ENCODE data around the gene TRAF3IP3. TPM values are rescaled to one million over a fixed set of nuclear protein-coding genes. Genes with fewer than 3 reads are reported as not detected.
"Not testable (repeated sequence)": the region's sequence is repeated elsewhere in the genome, so short reads cannot be mapped to it uniquely, and the experiment has no call there.

Gene TRAF3IP3
- polyA plus RNA-seq, 3 donors, result 1.6 to 2.0 (median 1.7) TPM

- DNase-seq, result no peak
These were observed 11.2 kb downstream of the TRAF3IP3 start for GRCh38 chr1:209767096-209767495.

GRCh38 chr1:209767706-209768105, 11.9 kb downstream of the TRAF3IP3 start:
- DNase-seq, result no peak

- DNase-seq, result no peak
These were observed 12.5 kb downstream of the TRAF3IP3 start for GRCh38 chr1:209768354-209768774.

GRCh38 chr1:209769171-209769904, 13.5 kb downstream of the TRAF3IP3 start:
- no peak for DNase-seq

- no peak for DNase-seq
These were observed 14.1 kb downstream of the TRAF3IP3 start for GRCh38 chr1:209769971-209770370.

GRCh38 chr1:209770636-209771415, 15.0 kb downstream of the TRAF3IP3 start:
- DNase-seq, result no peak

- no peak for DNase-seq
These were observed 16.3 kb downstream of the TRAF3IP3 start for GRCh38 chr1:209772126-209772525.

- no peak for DNase-seq
These were observed 18.7 kb downstream of the TRAF3IP3 start for GRCh38 chr1:209774592-209774991.

GRCh38 chr1:209775678-209776077, 19.8 kb downstream of the TRAF3IP3 start:
- DNase-seq, result no peak

- no peak for DNase-seq
These were observed 21.7 kb downstream of the TRAF3IP3 start for GRCh38 chr1:209777587-209777986.

GRCh38 chr1:209778102-209778501, 22.2 kb downstream of the TRAF3IP3 start:
- DNase-seq, result no peak

- no peak for DNase-seq
These were observed 24.4 kb downstream of the TRAF3IP3 start for GRCh38 chr1:209780268-209780667.

GRCh38 chr1:209783386-209783785, 27.5 kb downstream of the TRAF3IP3 start:
- no peak for DNase-seq

GRCh38 chr1:209784265-209785169, 28.7 kb downstream of the TRAF3IP3 start, which contains the start of gene C1orf74:
C1orf74 (minus strand) TSS chr1:209784559; CDS start chr1:209783634, 925 bp downstream.
- DNase-seq, result peak; percentile 97

GRCh38 chr1:209785592-209785991, 29.7 kb downstream of the TRAF3IP3 start:
- DNase-seq, result no peak

- DNase-seq, result no peak
These were observed 30.3 kb downstream of the TRAF3IP3 start for GRCh38 chr1:209786146-209786545.

- no peak for DNase-seq
These were observed 31.7 kb downstream of the TRAF3IP3 start for GRCh38 chr1:209787551-209787950.

- no peak for DNase-seq
These were observed 33.4 kb downstream of the TRAF3IP3 start for GRCh38 chr1:209789245-209789644.

GRCh38 chr1:209790286-209791193, 34.7 kb downstream of the TRAF3IP3 start:
- no peak for DNase-seq

- no peak for DNase-seq
These were observed 36.1 kb downstream of the TRAF3IP3 start for GRCh38 chr1:209791920-209792319.

- not testable (repeated sequence) for DNase-seq
These were observed 37.9 kb downstream of the TRAF3IP3 start for GRCh38 chr1:209793711-209794110.
